Measurements from ENCODE around the gene EFEMP1.

Gene EFEMP1

GRCh38 chr2:55899881-55900280 is 23.7 kb downstream of the EFEMP1 start:
- H3K27ac ChIP-seq (ENCODE audit: poor library complexity, severe bottlenecking) = no peak overlapping the region
- H3K4me1 ChIP-seq (ENCODE audit: insufficient read depth, poor library complexity, severe bottlenecking) = peaks cover 20% of the 10 kb centered on the region
- DNase-seq (ENCODE audit: low spot score) = no peak
- H3K4me3 ChIP-seq (ENCODE audit: severe bottlenecking) = no peak overlapping the region
- no peaks in the 10 kb centered on the region for H3K9me3 ChIP-seq (ENCODE audit: severe bottlenecking)
- ATAC-seq (ENCODE audit: low read depth) = no peak
- H3K27me3 ChIP-seq (ENCODE audit: insufficient read depth, poor library complexity, severe bottlenecking) = no peaks in the 10 kb centered on the region
- H3K36me3 ChIP-seq (ENCODE audit: low read depth) = peaks cover 76% of the 10 kb centered on the region
- no peak for TF ChIP-seq CTCF (IDR thresholded peaks at IDR 0.05; ENCODE audit: poor library complexity, severe bottlenecking)

GRCh38 chr2:55898386-55899040 is 25.1 kb downstream of the EFEMP1 start:
- TF ChIP-seq CTCF (IDR thresholded peaks at IDR 0.05; ENCODE audit: poor library complexity, severe bottlenecking) = no peak
- DNase-seq (ENCODE audit: low spot score) (no peak), ATAC-seq (ENCODE audit: low read depth) (no peak)
- Histone ChIP-seq H3K27me3 (ENCODE audit: insufficient read depth, poor library complexity, severe bottlenecking) (no peaks in the 10 kb centered on the region), H3K36me3 (ENCODE audit: low read depth) (peaks cover 76% of the 10 kb centered on the region), H3K4me1 (ENCODE audit: insufficient read depth, poor library complexity, severe bottlenecking) (peaks cover 20% of the 10 kb centered on the region), H3K9me3 (ENCODE audit: severe bottlenecking) (no peaks in the 10 kb centered on the region), H3K4me3 (ENCODE audit: severe bottlenecking) (no peak overlapping the region), H3K27ac (ENCODE audit: poor library complexity, severe bottlenecking) (no peak overlapping the region)

- no peaks in the 10 kb centered on the region for H3K9me3 ChIP-seq (ENCODE audit: severe bottlenecking)
- DNase-seq (ENCODE audit: low spot score) (no peak), ATAC-seq (ENCODE audit: low read depth) (no peak)
- H3K27ac ChIP-seq (ENCODE audit: poor library complexity, severe bottlenecking) = no peak overlapping the region
- peaks cover 14% of the 10 kb centered on the region for H3K4me1 ChIP-seq (ENCODE audit: insufficient read depth, poor library complexity, severe bottlenecking)
- no peak overlapping the region for H3K4me3 ChIP-seq (ENCODE audit: severe bottlenecking)
- peaks cover 79% of the 10 kb centered on the region for H3K36me3 ChIP-seq (ENCODE audit: low read depth)
- TF ChIP-seq CTCF (IDR thresholded peaks at IDR 0.05; ENCODE audit: poor library complexity, severe bottlenecking) = no peak
- no peaks in the 10 kb centered on the region for H3K27me3 ChIP-seq (ENCODE audit: insufficient read depth, poor library complexity, severe bottlenecking)
These were observed 26.9 kb downstream of the EFEMP1 start for GRCh38 chr2:55896633-55897032.

GRCh38 chr2:55894720-55895119 is 28.9 kb downstream of the EFEMP1 start:
- DNase-seq (ENCODE audit: low spot score) (no peak), ATAC-seq (ENCODE audit: low read depth) (peak; percentile 33; the same call in 1 of the 3 replicates)
- peaks cover 6% of the 10 kb centered on the region for H3K4me1 ChIP-seq (ENCODE audit: insufficient read depth, poor library complexity, severe bottlenecking)
- H3K36me3 ChIP-seq (ENCODE audit: low read depth) = peaks cover 76% of the 10 kb centered on the region
- no peaks in the 10 kb centered on the region for H3K27me3 ChIP-seq (ENCODE audit: insufficient read depth, poor library complexity, severe bottlenecking)
- TF ChIP-seq CTCF (IDR thresholded peaks at IDR 0.05; ENCODE audit: poor library complexity, severe bottlenecking) = no peak
- H3K4me3 ChIP-seq (ENCODE audit: severe bottlenecking) = no peak overlapping the region
- no peak overlapping the region for H3K27ac ChIP-seq (ENCODE audit: poor library complexity, severe bottlenecking)
- no peaks in the 10 kb centered on the region for H3K9me3 ChIP-seq (ENCODE audit: severe bottlenecking)

GRCh38 chr2:55891671-55892094 is 31.9 kb downstream of the EFEMP1 start:
- Histone ChIP-seq H3K9me3 (ENCODE audit: severe bottlenecking) (no peaks in the 10 kb centered on the region), H3K27me3 (ENCODE audit: insufficient read depth, poor library complexity, severe bottlenecking) (no peaks in the 10 kb centered on the region), H3K27ac (ENCODE audit: poor library complexity, severe bottlenecking) (peak overlapping the region; percentile 29), H3K36me3 (ENCODE audit: low read depth) (peaks cover 69% of the 10 kb centered on the region), H3K4me1 (ENCODE audit: insufficient read depth, poor library complexity, severe bottlenecking) (peaks cover 35% of the 10 kb centered on the region), H3K4me3 (ENCODE audit: severe bottlenecking) (no peak overlapping the region)
- DNase-seq (ENCODE audit: low spot score) = no peak
- no peak for ATAC-seq (ENCODE audit: low read depth)
- no peak for TF ChIP-seq CTCF (IDR thresholded peaks at IDR 0.05; ENCODE audit: poor library complexity, severe bottlenecking)
